Testis (tissue), 5 donors: ENCODE data around the gene LDAF1. TPM values are rescaled to one million over a fixed set of nuclear protein-coding genes. Genes with fewer than 3 reads are reported as not detected.
A peak's percentile ranks its signal among the peaks of the same experiment; 100 is the strongest.
"Not testable (repeated sequence)": the region's sequence is repeated elsewhere in the genome, so short reads cannot be mapped to it uniquely, and the experiment has no call there.

Experiments used
- DNase-seq: peaks from one replicate; pipeline ENCODE4 v3.0.0-alpha.2; 2019
- H3K27ac ChIP-seq, 2 donors: fragments of 200-600 bp; sonication (generic); one replicate each; pipeline ENCODE4 v1.5.1; 2019
- H3K27me3 ChIP-seq: fragments of 200-600 bp; sonication (generic); one replicate; pipeline ENCODE4 v1.5.1; 2019
- H3K36me3 ChIP-seq: fragments of 200-600 bp; sonication (generic); one replicate; pipeline ENCODE4 v1.5.1; 2017; ENCODE audit warnings: low read depth; ENCODE audit errors: missing control alignments
- H3K4me1 ChIP-seq: fragments of 200-600 bp; sonication (generic); one replicate; pipeline ENCODE4 v1.5.1; 2019
- H3K4me3 ChIP-seq, 2 donors: fragments of 200-600 bp; sonication (generic); one replicate each; pipeline ENCODE4 v1.5.1; 2017 to 2019
- H3K9me3 ChIP-seq: fragments of 200-600 bp; sonication (generic); one replicate; pipeline ENCODE4 v1.5.1; 2017
- CTCF ChIP-seq, 3 experiments: fragments of 450-650 bp in 2 of 3; fragments of 200-600 bp in 1 of 3; sonication (generic) in 1 of 3; IDR thresholded peaks; one replicate each; pipeline ENCODE4 v1.5.1; 2016 to 2019; ENCODE audit warnings: antibody characterized with exemption in 3 of 3, mild to moderate bottlenecking in 2 of 3, moderate library complexity in 1 of 3
- POLR2A ChIP-seq: fragments of 450-650 bp; IDR thresholded peaks from one replicate; pipeline ENCODE4 v1.6.1; 2017; ENCODE audit warnings: antibody characterized with exemption, mild to moderate bottlenecking, moderate library complexity
- WGBS, 2 donors: methylation state at CpG; one replicate each; pipeline ENCODE4 v1.1.5; 2018; 5-methylcytosine and 5-hydroxymethylcytosine counted together
- intact Hi-C: fragments of 100-400 bp; cut with DNase I; formaldehyde crosslinking; loops from one replicate; pipeline ENCODE4 v1.15.1; 2023; ENCODE audit warnings: low total_unique reads
- long read RNA-seq, 2 donors: transcript quantifications; one replicate each; lab custom pipeline, GENCODE V29; 2026
- polyA plus RNA-seq: library from polyadenylated mRNA; stranded (reverse); fragments of 350-450 nt; fragmentation: Illumina TruSeq; extraction: RNeasy Lipid Tissue Mini Kit (QIAGEN cat#74804); gene quantifications from one replicate; pipeline ENCODE4 v1.2.3, GENCODE V29; 2014; ENCODE audit warnings: low read depth, low replicate concordance; ENCODE audit not compliant: insufficient read depth
- total RNA-seq, 2 donors: library from RNA; depleted of rRNA; stranded (reverse); fragments of >200 nt; gene quantifications; one replicate each; pipeline ENCODE4 v1.2.3, GENCODE V29; 2016

The LDAF1 gene
- total RNA-seq, result 100 to 1,000 TPM in 1 of 2 donors, 10 to 100 TPM in 1; 54.2 to 131 TPM
- 22.8 TPM for polyA plus RNA-seq
- long read RNA-seq, donor 1, transcript TMEM159-201 (5 exons, 2,014 nt), result major isoform, 8 of 27 reads
- long read RNA-seq, donor 1, transcript TMEM159-202 (5 exons, 1,812 nt), result minor isoform, 6 of 27 reads
- long read RNA-seq, donor 1, partial matches to known transcripts, result 9 of 27 reads
- long read RNA-seq, donor 1, other reads (novel, unspliced or antisense), result 0 of 27 reads
- long read RNA-seq, donor 2, transcript TMEM159-202 (5 exons, 1,812 nt), result major isoform, 7 of 11 reads
- long read RNA-seq, donor 2, partial matches to known transcripts, result 0 of 11 reads
- long read RNA-seq, donor 2, other reads (novel, unspliced or antisense), result 0 of 11 reads

- intact Hi-C loops, result loop anchor here (10.0 kb wide), 1 partner anchor 146 kb away; no protein-coding TSS in a partner anchor
- Histone ChIP-seq H3K4me1 (peaks cover 29% of the 10 kb centered on the region), H3K36me3 (no peaks in the 10 kb centered on the region), H3K9me3 (no peaks in the 10 kb centered on the region), H3K4me3 (peak within 1 kb of the TSS; percentile 85 to 90), H3K27ac (peak within 1 kb of the TSS; percentile 77 to 80), H3K27me3 (no peaks in the 10 kb centered on the region)
- peak; percentile 91 for DNase-seq
- TF ChIP-seq POLR2A (no peak), CTCF (IDR thresholded peaks at IDR 0.05) (no peak)
- WGBS, 2 donors, result 1 to 4% methylated on average over 10 to 49 of the region's 59 CpGs
These were observed at the start of gene LDAF1 for GRCh38 chr16:21158208-21159110. Gene LDAF1 (plus strand): TSS chr16:21158674. CDS start chr16:21161183, 2,509 bp downstream.

GRCh38 chr16:21115551-21115950 lies 42.9 kb upstream of the LDAF1 start:
- DNase-seq, H3K9me3 ChIP-seq, H3K36me3 ChIP-seq, H3K4me3 ChIP-seq, H3K27ac ChIP-seq, H3K27me3 ChIP-seq, intact Hi-C loops, H3K4me1 ChIP-seq: not testable (repeated sequence)
- 94 to 96% methylated on average over 4 of the region's 4 CpGs for WGBS, 2 donors

GRCh38 chr16:21116148-21116693 lies 42.3 kb upstream of the LDAF1 start:
- no peak for DNase-seq
- Histone ChIP-seq H3K27me3 (no peaks in the 10 kb centered on the region), H3K4me1 (no peaks in the 10 kb centered on the region), H3K9me3 (no peaks in the 10 kb centered on the region), H3K4me3 (no peak overlapping the region), H3K27ac (no peak overlapping the region), H3K36me3 (no peaks in the 10 kb centered on the region)
- TF ChIP-seq CTCF (IDR thresholded peaks at IDR 0.05) (no peak), POLR2A (no peak)
- 56 to 58% methylated on average over 13 of the region's 13 CpGs for WGBS, 2 donors
- intact Hi-C loops, result no loop called here

GRCh38 chr16:21117567-21117966 lies 40.9 kb upstream of the LDAF1 start:
- Histone ChIP-seq H3K36me3 (no peaks in the 10 kb centered on the region), H3K4me1 (no peaks in the 10 kb centered on the region), H3K27me3 (no peaks in the 10 kb centered on the region), H3K4me3 (no peak overlapping the region), H3K9me3 (no peaks in the 10 kb centered on the region), H3K27ac (no peak overlapping the region)
- TF ChIP-seq CTCF (IDR thresholded peaks at IDR 0.05), result no peak
- no peak for TF ChIP-seq POLR2A
- 92 to 93% methylated on average over 4 of the region's 4 CpGs for WGBS, 2 donors
- intact Hi-C loops, result no loop called here
- DNase-seq, result no peak

- intact Hi-C loops, result no loop called here
- Histone ChIP-seq H3K9me3 (no peaks in the 10 kb centered on the region), H3K36me3 (no peaks in the 10 kb centered on the region), H3K4me3 (no peak overlapping the region), H3K4me1 (no peaks in the 10 kb centered on the region), H3K27ac (no peak overlapping the region), H3K27me3 (no peaks in the 10 kb centered on the region)
- TF ChIP-seq CTCF (IDR thresholded peaks at IDR 0.05) (no peak), POLR2A (no peak)
- 61 to 70% methylated on average over 2 of the region's 2 CpGs for WGBS, 2 donors
- DNase-seq, result no peak
These were observed 37.4 kb upstream of the LDAF1 start for GRCh38 chr16:21120976-21121520.
